ENCODE measurements around the gene CBFA2T2.
"Not testable (repeated sequence)": the region's sequence is repeated elsewhere in the genome, so short reads cannot be mapped to it uniquely, and the experiment has no call there.

The CBFA2T2 gene

DNA sequence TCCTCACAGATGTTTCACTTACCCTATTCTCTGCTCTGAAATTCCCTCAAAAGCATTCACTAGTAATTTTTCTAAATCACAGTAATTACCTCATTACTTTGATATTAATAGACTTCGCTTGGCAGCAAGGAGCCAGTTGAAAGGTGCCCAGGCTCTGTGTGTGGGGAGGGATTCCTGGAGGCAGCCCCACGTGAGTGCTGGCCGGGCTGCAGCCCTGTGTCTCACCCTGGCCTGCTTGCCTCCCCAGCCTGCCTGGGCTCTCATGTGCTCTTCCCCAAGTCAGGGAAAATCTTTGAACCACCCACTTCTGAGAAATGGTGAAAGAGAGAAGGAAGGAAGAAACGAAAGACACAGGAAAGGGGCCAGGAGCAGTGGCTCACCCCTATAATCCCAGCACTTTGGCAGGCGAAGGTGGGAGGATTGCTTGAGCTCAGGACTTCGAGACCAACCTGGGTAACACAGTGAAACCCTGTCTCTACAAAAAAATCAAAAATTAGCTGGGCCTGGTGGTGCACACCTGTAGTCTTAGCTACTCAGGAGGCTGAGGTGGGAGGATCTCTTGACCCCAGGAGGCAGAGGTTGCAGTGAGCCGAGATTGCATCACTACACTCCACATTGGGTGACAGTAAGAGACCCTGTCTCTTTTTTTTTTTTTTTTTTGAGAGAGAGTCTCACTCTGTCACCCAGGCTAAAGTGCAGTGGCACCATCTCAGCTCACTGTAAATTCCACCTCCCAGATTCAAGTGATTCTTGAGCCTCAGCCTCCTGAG lies 26.4 kb upstream of the CBFA2T2 start:
- no peaks in the 10 kb centered on the region for H3K36me3 Mint-ChIP-seq
- no peaks in the 10 kb centered on the region for H3K27me3 Mint-ChIP-seq
- H3K4me1 Mint-ChIP-seq, result no peaks in the 10 kb centered on the region
- H3K27ac Mint-ChIP-seq, result no peak overlapping the region
- H3K9me3 Mint-ChIP-seq, result no peaks in the 10 kb centered on the region
- H3K4me3 Mint-ChIP-seq, result no peak overlapping the region

DNA sequence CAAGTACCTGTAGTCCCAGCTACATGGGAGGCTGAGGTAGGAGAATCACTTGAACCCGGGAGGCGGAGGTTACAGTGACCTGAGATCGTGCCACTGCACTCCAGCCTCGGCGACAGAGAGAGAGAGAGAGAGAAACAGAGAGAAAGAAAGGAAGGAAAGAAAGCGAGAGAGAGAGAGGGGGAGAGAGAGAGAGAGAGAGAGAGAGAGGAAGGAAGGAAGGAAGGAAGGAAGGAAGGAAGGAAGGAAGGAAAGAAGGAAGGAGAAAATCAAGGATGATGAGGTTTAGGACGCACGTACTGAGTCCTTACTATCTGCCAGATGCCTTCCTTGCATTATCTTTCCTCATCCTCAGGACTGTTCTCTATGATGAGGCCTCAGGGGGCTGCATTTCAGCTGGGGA lies 25.1 kb upstream of the CBFA2T2 start:
- not testable (repeated sequence) for H3K4me1 Mint-ChIP-seq, H3K27me3 Mint-ChIP-seq, H3K4me3 Mint-ChIP-seq, H3K36me3 Mint-ChIP-seq, H3K9me3 Mint-ChIP-seq
- H3K27ac Mint-ChIP-seq, result peak overlapping the region; percentile 51

DNA sequence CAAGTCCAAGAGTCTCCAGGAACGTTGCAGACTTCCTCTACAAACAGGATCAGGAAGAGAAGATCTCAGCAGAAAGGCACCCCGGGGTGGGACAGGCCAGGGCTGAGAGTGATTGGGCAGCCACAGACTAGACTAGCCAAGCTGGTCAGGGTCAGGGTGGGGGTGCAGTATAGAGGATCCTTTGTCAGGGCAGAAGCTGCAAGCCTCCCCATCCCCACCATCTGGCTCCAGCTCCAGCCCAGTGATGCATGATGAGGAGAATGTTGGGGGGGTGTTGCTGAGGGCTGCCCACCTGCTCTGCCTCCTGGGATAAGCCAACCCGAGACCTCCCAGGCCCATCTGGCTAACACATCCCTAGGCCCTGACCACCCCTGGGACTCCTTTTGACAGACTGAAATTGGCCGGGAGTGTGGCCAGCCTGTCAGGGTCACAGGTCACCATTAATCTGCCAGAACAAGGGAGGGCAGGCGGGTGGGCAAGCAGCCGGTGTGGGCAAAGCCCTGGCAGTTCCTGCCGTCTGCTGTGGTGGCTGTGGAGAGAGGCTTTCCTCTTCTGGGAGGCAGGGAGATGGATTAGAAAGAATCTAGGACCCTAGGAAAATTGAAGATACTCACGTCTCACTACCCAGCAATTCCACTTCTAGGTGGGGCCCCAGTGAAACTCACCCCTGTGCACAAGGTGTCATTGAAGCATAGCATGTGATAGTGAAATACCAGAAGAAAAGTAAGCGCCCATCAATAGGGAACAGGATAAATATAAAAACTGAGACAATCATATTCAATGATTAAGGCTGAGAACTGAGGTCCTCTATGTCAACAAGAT lies 24.2 kb upstream of the CBFA2T2 start:
- no peak overlapping the region for H3K4me3 Mint-ChIP-seq
- H3K27me3 Mint-ChIP-seq, result no peaks in the 10 kb centered on the region

GRCh38 chr20:33466303-33466646 lies 23.6 kb upstream of the CBFA2T2 start:
- Mint-ChIP-seq H3K36me3 (no peaks in the 10 kb centered on the region), H3K27me3 (no peaks in the 10 kb centered on the region), H3K4me1 (no peaks in the 10 kb centered on the region), H3K9me3 (no peaks in the 10 kb centered on the region), H3K27ac (no peak overlapping the region), H3K4me3 (no peak overlapping the region)

More for the DNA sequence above, 24.2 kb upstream of the CBFA2T2 start:
- Mint-ChIP-seq H3K36me3 (no peaks in the 10 kb centered on the region), H3K27ac (no peak overlapping the region), H3K4me1 (no peaks in the 10 kb centered on the region), H3K9me3 (no peaks in the 10 kb centered on the region)

DNA sequence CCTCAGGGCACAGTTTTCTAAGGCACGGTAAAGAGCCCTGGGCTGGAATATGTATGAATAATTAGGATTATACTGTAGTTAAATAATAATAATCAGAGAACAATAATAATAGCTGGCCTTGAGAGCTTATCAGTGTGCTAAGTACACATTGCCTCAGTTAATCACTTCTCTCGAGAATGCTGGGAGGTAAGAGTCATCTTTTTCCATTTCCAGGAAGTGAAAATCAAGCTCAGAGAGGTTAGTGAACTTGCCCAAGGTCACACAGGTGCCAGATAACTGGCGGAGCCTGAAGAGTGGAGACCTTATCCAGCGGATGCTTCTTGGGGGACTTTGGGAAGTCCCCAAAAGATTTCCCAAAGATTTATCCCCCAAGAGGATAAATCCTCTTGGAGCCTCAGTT lies 19.4 kb upstream of the CBFA2T2 start:
- H3K4me1 Mint-ChIP-seq, result no peaks in the 10 kb centered on the region
- H3K36me3 Mint-ChIP-seq, result no peaks in the 10 kb centered on the region
- H3K4me3 Mint-ChIP-seq, result no peak overlapping the region
- H3K27ac Mint-ChIP-seq, result no peak overlapping the region
- H3K9me3 Mint-ChIP-seq, result no peaks in the 10 kb centered on the region
- H3K27me3 Mint-ChIP-seq, result peaks cover 1% of the 10 kb centered on the region

- H3K36me3 Mint-ChIP-seq, result no peaks in the 10 kb centered on the region
- no peaks in the 10 kb centered on the region for H3K9me3 Mint-ChIP-seq
- H3K27me3 Mint-ChIP-seq, result peaks cover 1% of the 10 kb centered on the region
- H3K4me3 Mint-ChIP-seq, result no peak overlapping the region
- H3K4me1 Mint-ChIP-seq, result no peaks in the 10 kb centered on the region
- H3K27ac Mint-ChIP-seq, result no peak overlapping the region
Observed at GRCh38 chr20:33470866-33471265, 19.0 kb upstream of the CBFA2T2 start.

DNA sequence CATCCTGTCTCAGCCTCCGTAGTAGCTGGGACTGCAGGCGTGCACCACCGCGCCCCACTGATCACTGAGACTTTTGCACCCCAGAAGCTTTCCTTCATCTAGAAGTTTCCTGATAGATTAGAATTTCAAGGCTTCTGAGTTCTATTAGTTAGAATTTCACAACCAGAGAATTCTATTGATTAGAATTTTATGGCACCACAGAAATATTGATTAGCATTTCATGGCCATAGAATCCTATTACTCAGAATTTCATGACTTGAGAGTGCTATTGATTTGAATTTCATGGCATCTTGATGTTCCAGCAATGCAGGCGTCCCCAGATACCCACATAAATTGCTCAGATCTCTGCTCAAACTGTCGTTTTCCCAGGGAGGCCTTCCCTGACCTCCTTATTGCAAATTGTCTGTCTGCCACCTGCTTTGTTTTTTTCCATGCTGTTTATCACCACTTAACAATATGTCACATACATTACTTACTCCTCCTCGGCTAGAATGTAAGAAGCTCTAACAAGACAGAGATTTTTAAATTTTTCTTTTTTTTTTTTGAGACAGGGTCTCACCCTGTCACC lies 16.9 kb upstream of the CBFA2T2 start:
- Mint-ChIP-seq H3K4me1 (no peaks in the 10 kb centered on the region), H3K27me3 (peaks cover 1% of the 10 kb centered on the region), H3K36me3 (no peaks in the 10 kb centered on the region), H3K27ac (no peak overlapping the region), H3K9me3 (no peaks in the 10 kb centered on the region), H3K4me3 (no peak overlapping the region)

DNA sequence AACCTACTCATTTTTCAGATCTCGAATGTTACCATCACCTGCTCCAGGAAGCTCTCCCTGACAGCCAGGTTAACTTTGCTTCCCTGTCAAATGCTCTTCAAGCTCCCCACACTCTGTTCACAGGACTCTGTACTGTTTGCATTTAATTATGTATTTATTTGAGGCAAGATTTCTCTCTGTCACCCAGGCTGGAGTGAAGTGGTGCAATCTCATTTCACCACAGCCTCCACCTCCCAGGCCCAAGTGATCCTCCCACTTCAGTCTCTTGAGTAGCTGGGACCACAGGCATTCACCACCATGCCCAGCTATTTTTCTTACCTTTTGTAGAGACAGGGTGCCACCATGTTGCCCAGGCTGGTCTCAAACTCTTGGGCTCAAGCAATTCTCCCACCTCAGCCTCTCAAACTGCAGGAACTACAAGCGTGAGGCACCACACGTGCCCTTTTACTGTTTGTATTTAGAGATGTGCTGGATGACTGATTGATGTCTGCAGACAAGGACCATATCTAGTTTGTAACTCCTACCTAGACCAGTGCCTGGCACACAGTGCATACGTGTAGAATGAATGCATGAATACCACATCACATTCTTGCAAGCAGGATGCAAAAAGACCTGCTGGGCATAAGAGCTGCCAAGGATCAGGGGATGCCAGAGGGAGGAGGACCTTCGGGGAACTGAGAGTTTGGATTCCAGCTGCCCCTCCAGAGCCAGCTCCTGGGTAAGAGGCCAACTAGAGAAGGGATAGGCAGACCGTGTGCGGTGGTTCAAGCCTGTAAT lies 15.6 kb upstream of the CBFA2T2 start:
- no peaks in the 10 kb centered on the region for H3K4me1 Mint-ChIP-seq
- H3K27me3 Mint-ChIP-seq, result peaks cover 1% of the 10 kb centered on the region
- H3K4me3 Mint-ChIP-seq, result no peak overlapping the region
- no peaks in the 10 kb centered on the region for H3K9me3 Mint-ChIP-seq
- H3K36me3 Mint-ChIP-seq, result no peaks in the 10 kb centered on the region
- no peak overlapping the region for H3K27ac Mint-ChIP-seq

- Mint-ChIP-seq H3K9me3 (no peaks in the 10 kb centered on the region), H3K27me3 (peaks cover 1% of the 10 kb centered on the region), H3K27ac (no peak overlapping the region), H3K4me1 (no peaks in the 10 kb centered on the region), H3K36me3 (no peaks in the 10 kb centered on the region), H3K4me3 (no peak overlapping the region)
Observed at GRCh38 chr20:33474963-33475362, 14.9 kb upstream of the CBFA2T2 start.

DNA sequence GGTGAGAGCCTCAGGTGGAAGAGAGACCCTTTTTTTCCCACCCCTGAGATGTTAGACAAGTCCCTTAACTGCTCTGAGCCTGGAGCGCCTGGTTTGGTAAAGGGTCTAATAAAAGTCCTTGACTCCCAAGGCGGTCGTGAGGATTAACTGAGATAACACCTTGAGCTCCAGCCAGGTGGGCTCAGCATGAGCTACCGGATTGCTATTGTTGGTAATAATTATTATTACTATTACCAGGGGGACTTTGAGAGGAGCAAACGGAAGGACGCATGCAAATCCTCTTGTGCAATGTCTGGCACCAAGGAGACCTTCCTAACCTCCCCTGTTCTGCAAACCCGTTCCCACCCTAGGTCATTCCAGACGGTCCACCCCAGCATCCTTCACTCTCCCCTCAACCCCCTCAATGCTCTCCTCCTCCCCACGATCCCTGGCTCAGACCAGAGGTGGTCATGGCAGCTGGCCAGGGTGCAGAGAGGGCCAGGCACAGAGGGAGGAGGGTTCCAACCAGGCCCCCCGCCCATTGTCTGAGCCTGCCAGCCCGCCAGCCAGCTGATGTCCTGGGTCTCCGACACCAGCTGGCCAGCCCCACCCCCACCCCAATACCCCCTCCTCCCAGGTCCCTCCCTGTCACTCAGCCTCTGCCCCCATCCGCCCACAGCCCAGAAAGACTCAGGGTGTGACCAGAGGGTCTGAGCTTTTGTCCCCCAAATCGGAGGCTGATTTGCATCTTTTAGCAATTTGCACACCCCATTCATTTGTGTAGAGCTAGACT lies 14.3 kb upstream of the CBFA2T2 start:
- Mint-ChIP-seq H3K27me3 (peaks cover 1% of the 10 kb centered on the region), H3K4me1 (no peaks in the 10 kb centered on the region), H3K36me3 (no peaks in the 10 kb centered on the region), H3K4me3 (no peak overlapping the region), H3K27ac (no peak overlapping the region), H3K9me3 (no peaks in the 10 kb centered on the region)

GRCh38 chr20:33477386-33478234 lies 12.3 kb upstream of the CBFA2T2 start:
- no peaks in the 10 kb centered on the region for H3K36me3 Mint-ChIP-seq
- H3K4me1 Mint-ChIP-seq, result no peaks in the 10 kb centered on the region
- no peak overlapping the region for H3K4me3 Mint-ChIP-seq
- no peak overlapping the region for H3K27ac Mint-ChIP-seq
- no peaks in the 10 kb centered on the region for H3K9me3 Mint-ChIP-seq
- H3K27me3 Mint-ChIP-seq, result peaks cover 1% of the 10 kb centered on the region

DNA sequence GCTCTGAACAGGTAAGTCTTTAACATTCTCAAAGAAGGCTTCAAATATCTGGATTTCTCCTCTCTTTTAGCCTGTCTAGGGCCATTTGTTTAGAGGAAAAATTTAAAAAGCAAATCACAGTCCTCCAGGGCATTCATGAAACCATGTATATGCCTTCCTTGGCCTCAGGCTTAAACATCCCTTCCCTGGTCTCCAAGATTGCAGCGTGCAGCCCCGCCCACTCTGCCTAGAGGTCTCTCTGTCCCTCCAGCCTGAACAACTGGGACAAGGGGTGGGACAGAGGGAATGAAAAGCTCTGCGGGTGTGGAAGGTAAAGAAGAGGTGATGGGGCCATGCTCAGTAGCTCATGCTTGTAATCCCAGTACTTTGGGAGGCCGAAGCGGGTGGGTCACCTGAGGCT lies 9.8 kb upstream of the CBFA2T2 start:
- Mint-ChIP-seq H3K4me1 (no peaks in the 10 kb centered on the region), H3K36me3 (no peaks in the 10 kb centered on the region), H3K27ac (no peak overlapping the region), H3K4me3 (no peak overlapping the region), H3K27me3 (no peaks in the 10 kb centered on the region), H3K9me3 (no peaks in the 10 kb centered on the region)

DNA sequence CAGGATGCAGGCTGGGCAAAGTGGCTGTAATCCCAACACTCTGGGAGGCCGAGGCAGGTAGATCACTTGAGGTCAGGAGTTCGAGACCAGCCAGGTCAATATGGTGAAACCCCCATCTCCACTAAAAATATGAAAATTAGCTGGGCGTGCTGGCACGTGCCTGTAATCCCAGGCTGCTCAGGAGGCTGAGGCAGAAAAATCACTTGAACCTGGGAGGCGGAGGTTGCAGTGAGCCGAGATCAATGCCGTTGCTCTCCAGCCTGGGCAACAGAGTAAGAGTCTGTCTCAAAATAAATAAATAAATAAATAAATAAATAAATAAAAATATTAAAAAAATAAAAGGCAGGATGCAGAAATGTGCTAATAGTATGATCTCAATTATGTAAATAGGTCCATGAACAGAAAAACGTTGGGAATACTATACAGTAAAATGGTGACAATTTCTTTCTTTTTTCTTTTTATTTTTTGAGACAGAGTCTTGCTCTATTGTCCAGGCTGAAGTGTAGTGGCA lies 8.4 kb upstream of the CBFA2T2 start:
- Mint-ChIP-seq H3K36me3 (no peaks in the 10 kb centered on the region), H3K9me3 (no peaks in the 10 kb centered on the region), H3K27ac (no peak overlapping the region), H3K4me3 (no peak overlapping the region), H3K4me1 (no peaks in the 10 kb centered on the region), H3K27me3 (no peaks in the 10 kb centered on the region)

DNA sequence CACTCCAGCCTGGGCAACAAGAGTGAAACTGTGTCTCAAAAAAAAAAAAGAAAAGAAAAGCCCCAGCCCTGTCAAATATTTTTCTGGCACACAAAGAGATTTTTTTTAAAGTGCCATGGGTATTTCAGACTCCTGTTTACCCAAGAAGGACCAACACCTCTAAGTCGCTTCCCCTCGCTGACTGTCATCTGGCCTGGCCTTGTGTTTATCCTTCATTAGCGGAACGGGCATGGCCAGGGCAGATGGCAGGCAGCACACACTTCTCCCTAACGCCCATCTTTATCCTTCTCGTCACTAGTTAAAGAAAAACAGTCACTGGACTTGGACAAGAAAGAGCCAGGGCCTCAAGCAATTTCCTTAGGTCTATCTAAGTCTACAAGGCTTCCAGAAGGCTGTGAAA lies 7.3 kb upstream of the CBFA2T2 start:
- Mint-ChIP-seq H3K9me3 (no peaks in the 10 kb centered on the region), H3K4me1 (no peaks in the 10 kb centered on the region)

More for the DNA sequence above, 7.3 kb upstream of the CBFA2T2 start:
- Mint-ChIP-seq H3K27ac (no peak overlapping the region), H3K36me3 (no peaks in the 10 kb centered on the region), H3K4me3 (no peak overlapping the region), H3K27me3 (no peaks in the 10 kb centered on the region)

Data from activated naive CD4-positive, alpha-beta T cell treated with anti-CD3 and anti-CD28 coated beads, Interleukin-2, amount 50 U/mL, for 24 hours (primary cell).